Osteoblast (primary cell): ENCODE results near the gene SMC6. TPM values are rescaled to one million over a fixed set of nuclear protein-coding genes. Genes with fewer than 3 reads are reported as not detected.

Experiments
- DNase-seq: peaks from one replicate; pipeline ENCODE4 v3.0.0; 2011; ENCODE audit warnings: low spot score, mixed read lengths; ENCODE audit not compliant: insufficient read length; ENCODE audit errors: missing footprints
- H2AFZ ChIP-seq: 2 replicates; pipeline ENCODE4 v1.6.0; 2011; ENCODE audit warnings: mild to moderate bottlenecking, low read length
- H3K27ac ChIP-seq: 2 replicates; pipeline ENCODE4 v1.5.1; 2011; ENCODE audit warnings: mild to moderate bottlenecking, low read depth, low read length, moderate library complexity
- H3K27me3 ChIP-seq: 2 replicates; pipeline ENCODE4 v1.6.0; 2012; ENCODE audit warnings: mild to moderate bottlenecking, control low read depth, inconsistent platforms, low read length, moderate library complexity; ENCODE audit not compliant: insufficient read depth
- H3K36me3 ChIP-seq: 2 replicates; pipeline ENCODE4 v1.5.1; 2011; ENCODE audit warnings: mild to moderate bottlenecking, low read length, control low read depth, moderate library complexity; ENCODE audit not compliant: insufficient read depth
- H3K4me1 ChIP-seq: 2 replicates; pipeline ENCODE4 v1.5.1; 2011; ENCODE audit warnings: mild to moderate bottlenecking, low read length, control low read depth, moderate library complexity; ENCODE audit not compliant: insufficient read depth
- H3K4me2 ChIP-seq: 2 replicates; pipeline ENCODE4 v1.6.0; 2011; ENCODE audit warnings: mild to moderate bottlenecking, low read length; ENCODE audit not compliant: insufficient read depth
- H3K4me3 ChIP-seq: fragments of 200-600 bp; sonication (generic); 3 replicates; pipeline ENCODE4 v1.5.1; 2012; ENCODE audit warnings: mild to moderate bottlenecking, low read length, inconsistent platforms; ENCODE audit not compliant: insufficient read depth
- H3K79me2 ChIP-seq: 2 replicates; pipeline ENCODE4 v1.6.0; 2012; ENCODE audit warnings: mild to moderate bottlenecking, low read length, control low read depth, inconsistent platforms; ENCODE audit not compliant: insufficient read depth
- H3K9me3 ChIP-seq: 2 replicates; pipeline ENCODE4 v1.5.1; 2011; ENCODE audit warnings: low read depth, low read length, control low read depth
- H4K20me1 ChIP-seq: 2 replicates; pipeline ENCODE4 v1.6.0; 2012; ENCODE audit warnings: mild to moderate bottlenecking, low read length, control low read depth; ENCODE audit not compliant: insufficient read depth
- total RNA-seq: library from RNA; depleted of rRNA; stranded (reverse); fragments of >200 nt; gene quantifications from 2 replicates; pipeline ENCODE4 v1.2.3, GENCODE V29; 2012
- TF ChIP-seq, protein P1 (sequence below): IDR thresholded peaks from 2 replicates; pipeline ENCODE4 v1.5.1; 2011; ENCODE audit warnings: mild to moderate bottlenecking, low read depth, low read length, moderate library complexity; ENCODE audit errors: extremely low read depth

SMC6 gene
- total RNA-seq, 1 donor: 22.4 TPM

- no peak overlapping the region for H3K27ac ChIP-seq
- H3K27me3 ChIP-seq: no peaks in the 10 kb centered on the region
- DNase-seq: no peak
These were observed 36.9 kb upstream of the SMC6 start for GRCh38 chr2:17790536-17790935.

GRCh38 chr2:17788773-17789172, 35.2 kb upstream of the SMC6 start:
- H4K20me1 ChIP-seq: no peaks in the 10 kb centered on the region
- H3K36me3 ChIP-seq: no peaks in the 10 kb centered on the region
- TF ChIP-seq, protein P1, sequence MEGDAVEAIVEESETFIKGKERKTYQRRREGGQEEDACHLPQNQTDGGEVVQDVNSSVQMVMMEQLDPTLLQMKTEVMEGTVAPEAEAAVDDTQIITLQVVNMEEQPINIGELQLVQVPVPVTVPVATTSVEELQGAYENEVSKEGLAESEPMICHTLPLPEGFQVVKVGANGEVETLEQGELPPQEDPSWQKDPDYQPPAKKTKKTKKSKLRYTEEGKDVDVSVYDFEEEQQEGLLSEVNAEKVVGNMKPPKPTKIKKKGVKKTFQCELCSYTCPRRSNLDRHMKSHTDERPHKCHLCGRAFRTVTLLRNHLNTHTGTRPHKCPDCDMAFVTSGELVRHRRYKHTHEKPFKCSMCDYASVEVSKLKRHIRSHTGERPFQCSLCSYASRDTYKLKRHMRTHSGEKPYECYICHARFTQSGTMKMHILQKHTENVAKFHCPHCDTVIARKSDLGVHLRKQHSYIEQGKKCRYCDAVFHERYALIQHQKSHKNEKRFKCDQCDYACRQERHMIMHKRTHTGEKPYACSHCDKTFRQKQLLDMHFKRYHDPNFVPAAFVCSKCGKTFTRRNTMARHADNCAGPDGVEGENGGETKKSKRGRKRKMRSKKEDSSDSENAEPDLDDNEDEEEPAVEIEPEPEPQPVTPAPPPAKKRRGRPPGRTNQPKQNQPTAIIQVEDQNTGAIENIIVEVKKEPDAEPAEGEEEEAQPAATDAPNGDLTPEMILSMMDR: no peak
- DNase-seq: no peak
- no peak overlapping the region for H2AFZ ChIP-seq
- no peak overlapping the region for H3K27ac ChIP-seq
- H3K9me3 ChIP-seq: no peaks in the 10 kb centered on the region
- no peaks in the 10 kb centered on the region for H3K27me3 ChIP-seq
- H3K4me3 ChIP-seq: no peak overlapping the region
- H3K4me1 ChIP-seq: no peaks in the 10 kb centered on the region
- no peaks in the 10 kb centered on the region for H3K79me2 ChIP-seq
- H3K4me2 ChIP-seq: no peak overlapping the region

More at GRCh38 chr2:17790536-17790935, 36.9 kb upstream of the SMC6 start:
- TF ChIP-seq, protein P1: no peak
- Histone ChIP-seq H4K20me1 (no peaks in the 10 kb centered on the region), H3K79me2 (no peaks in the 10 kb centered on the region), H3K36me3 (no peaks in the 10 kb centered on the region), H3K4me3 (no peak overlapping the region), H3K4me1 (no peaks in the 10 kb centered on the region), H3K4me2 (no peak overlapping the region), H3K9me3 (no peaks in the 10 kb centered on the region), H2AFZ (no peak overlapping the region)

GRCh38 chr2:17786727-17787126, 33.1 kb upstream of the SMC6 start:
- Histone ChIP-seq H3K79me2 (no peaks in the 10 kb centered on the region), H2AFZ (no peak overlapping the region), H3K9me3 (no peaks in the 10 kb centered on the region), H4K20me1 (no peaks in the 10 kb centered on the region), H3K4me2 (no peak overlapping the region), H3K27ac (no peak overlapping the region), H3K4me1 (no peaks in the 10 kb centered on the region), H3K4me3 (no peak overlapping the region), H3K27me3 (no peaks in the 10 kb centered on the region), H3K36me3 (no peaks in the 10 kb centered on the region)
- DNase-seq: no peak
- TF ChIP-seq, protein P1: no peak

- Histone ChIP-seq H3K36me3 (peaks cover 15% of the 10 kb centered on the region), H3K9me3 (no peaks in the 10 kb centered on the region), H2AFZ (no peak overlapping the region), H3K79me2 (no peaks in the 10 kb centered on the region), H3K27me3 (no peaks in the 10 kb centered on the region), H3K4me3 (no peak overlapping the region), H3K27ac (no peak overlapping the region), H3K4me2 (no peak overlapping the region), H4K20me1 (no peaks in the 10 kb centered on the region), H3K4me1 (no peaks in the 10 kb centered on the region)
- DNase-seq: no peak
- TF ChIP-seq, protein P1: no peak
These were observed 27.9 kb upstream of the SMC6 start for GRCh38 chr2:17781482-17781881.
